ENCODE measurements around the gene NPIPB2.

The NPIPB2 gene

DNA sequence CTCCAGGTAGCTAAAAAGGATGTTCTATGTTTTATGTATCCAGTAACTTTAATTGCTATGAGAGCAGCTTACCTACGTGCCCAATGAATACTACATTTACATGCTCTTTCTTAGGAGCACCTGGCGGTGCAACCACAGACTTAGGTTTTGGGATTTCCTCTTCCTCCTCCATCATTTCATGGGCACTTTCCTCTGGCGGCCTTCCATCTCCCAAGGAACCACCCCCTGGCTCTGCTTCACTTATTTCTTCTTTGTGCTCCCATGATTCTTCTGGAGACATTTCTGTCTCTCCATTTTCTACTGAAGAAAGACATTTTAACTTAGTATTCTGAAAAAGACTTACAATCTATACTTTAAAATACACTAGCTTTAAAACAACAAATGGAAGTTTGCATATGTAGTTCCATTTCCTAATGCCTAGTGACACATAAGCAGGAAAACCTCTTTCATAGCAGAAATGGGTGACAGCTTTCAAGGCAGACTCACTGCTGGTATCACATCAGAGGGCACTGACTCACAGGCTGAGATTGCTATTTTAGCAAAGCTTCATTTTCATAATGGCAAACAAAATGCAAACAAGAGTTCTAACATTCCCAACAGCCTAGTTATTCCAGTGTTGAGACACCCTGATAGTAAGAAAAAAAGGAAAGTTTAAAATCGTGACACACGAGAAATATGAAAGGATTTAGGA lies 45.2 kb downstream of the NPIPB2 start:
- no peak for DNase-seq

GRCh38 chr16:11893571-11893970 lies 48.3 kb downstream of the NPIPB2 start:
- no peak for DNase-seq

GRCh38 chr16:11892761-11893160 lies 49.1 kb downstream of the NPIPB2 start:
- no peak for DNase-seq

GRCh38 chr16:11890231-11890965 lies 51.4 kb downstream of the NPIPB2 start:
- DNase-seq: no peak

DNA sequence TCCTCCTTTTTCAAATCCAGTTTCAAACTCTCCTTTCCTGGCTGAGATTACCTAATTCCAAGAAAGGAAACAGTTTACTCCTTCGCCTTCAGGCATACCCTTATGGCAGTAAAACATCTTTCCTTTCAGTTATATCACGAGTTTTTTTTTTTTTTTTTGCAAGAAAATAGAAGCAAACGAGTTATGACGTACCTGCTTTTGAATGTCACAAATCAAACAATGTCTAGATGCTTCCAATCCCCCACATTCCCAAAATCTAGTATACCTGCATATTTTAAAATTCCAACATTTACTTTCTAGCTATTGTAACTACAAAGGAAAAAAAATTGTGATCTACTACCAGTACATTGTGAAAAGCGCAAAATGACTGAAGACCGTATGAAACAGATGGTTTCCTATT lies 55.0 kb downstream of the NPIPB2 start:
- DNase-seq: no peak

DNA sequence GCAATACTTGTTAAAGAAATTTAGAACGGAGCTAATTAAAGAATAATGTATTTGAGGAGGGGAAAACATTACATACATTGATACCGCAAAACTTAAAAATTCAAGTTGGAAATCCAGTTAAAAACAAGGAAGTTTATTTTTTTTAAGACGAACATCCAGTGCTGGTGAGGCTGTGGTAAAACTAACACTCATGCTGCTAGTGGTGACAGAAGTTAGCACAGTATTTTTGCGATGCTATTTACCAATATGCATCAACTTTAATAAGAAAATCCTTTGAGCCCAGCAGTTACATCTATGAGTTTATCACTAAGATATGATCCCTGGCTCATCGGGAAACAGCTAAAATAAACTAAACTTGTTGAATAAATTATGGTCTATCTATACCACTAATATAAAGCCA lies 57.8 kb downstream of the NPIPB2 start:
- DNase-seq: no peak

DNA sequence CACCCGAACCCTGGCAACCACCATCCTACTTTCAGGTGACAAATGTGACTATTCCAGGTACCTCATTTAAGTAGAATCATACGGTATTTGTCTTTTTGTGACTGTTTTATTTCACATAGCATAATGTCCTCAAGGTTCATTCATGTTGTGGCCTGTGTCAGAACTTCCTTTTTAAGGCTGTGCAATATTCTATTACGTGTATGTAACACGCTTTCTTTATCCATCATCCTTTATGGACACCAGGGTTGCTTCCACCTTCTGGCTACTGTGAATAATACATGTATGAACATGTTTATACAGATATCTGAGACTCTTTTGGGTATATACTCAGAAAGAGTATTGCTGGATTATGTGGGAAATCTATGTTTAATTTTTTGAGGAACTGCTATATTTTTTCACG lies 61.8 kb downstream of the NPIPB2 start:
- DNase-seq: no peak

DNA sequence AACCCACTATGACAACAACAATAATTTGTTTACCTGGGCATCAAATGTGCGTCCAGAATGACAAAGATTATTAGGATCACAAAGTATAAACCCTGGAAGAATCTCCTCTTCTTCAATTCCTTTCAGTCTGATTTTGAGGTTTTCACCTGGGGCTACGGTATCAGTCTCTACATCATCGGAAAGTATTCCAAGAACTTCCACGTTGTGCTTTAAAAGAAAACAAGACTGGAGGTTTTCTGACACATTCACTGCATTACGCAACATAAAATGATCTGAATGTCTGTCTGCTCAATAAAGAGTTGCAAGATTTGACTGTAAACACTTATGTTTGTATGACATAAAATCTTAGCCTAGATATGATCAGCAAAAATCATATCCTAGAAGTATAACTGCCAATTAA lies 64.5 kb downstream of the NPIPB2 start:
- no peak for DNase-seq
